GM04503 (cell line): ENCODE data around the gene FAM107A.

ENCODE experiments used
- DNase-seq: peaks from one replicate; pipeline ENCODE4 v3.0.0-alpha.2; 2012; ENCODE audit warnings: low read depth

The FAM107A gene

DNA sequence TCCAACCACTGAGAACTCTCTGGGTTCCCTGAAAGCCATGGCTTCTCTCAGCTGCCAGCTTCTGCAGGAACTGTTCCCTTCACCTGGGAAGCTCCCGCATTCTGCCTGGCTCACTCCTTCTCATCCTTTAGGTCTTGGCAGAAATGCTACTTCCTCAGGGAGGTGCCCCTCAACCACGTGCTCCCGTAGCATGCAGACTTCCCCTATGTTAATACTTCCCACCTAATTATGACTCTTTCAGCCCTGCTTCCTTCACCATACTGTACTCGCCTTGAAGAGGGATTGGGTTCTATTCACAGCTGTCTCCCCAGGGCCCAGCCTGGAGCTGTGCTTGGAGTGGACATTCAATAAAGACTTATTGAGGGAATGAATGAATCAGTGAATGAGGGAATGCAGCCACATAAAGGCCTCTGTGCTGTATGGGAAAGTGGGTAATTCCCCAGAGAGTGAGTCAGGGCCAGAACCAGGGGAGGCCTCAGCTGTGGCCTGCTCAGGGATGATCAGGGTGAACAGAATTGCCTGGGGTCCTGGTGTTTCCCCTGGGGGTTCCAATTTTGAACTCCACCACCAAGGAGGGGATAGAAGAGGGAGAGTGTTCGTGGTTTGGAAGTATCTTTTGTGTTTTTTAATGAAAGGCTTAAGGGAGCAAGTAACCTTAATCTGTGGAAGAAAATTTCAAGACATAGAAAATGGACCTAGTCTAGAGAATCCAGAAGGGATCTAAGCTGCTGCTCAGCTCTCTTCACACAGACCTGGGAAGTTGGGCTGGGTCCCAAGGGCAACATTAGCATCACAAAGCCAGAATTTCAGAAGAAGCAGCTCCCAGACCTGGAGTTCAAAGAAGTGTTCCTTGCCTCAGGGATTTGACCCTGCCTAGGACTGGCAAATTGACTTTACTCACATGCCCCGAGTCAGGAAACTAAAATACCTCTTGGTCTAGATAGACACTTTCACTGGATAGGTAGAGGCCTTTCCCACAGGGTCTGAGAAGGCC, 14.6 kb upstream of the FAM107A start:
- no peak for DNase-seq

DNA sequence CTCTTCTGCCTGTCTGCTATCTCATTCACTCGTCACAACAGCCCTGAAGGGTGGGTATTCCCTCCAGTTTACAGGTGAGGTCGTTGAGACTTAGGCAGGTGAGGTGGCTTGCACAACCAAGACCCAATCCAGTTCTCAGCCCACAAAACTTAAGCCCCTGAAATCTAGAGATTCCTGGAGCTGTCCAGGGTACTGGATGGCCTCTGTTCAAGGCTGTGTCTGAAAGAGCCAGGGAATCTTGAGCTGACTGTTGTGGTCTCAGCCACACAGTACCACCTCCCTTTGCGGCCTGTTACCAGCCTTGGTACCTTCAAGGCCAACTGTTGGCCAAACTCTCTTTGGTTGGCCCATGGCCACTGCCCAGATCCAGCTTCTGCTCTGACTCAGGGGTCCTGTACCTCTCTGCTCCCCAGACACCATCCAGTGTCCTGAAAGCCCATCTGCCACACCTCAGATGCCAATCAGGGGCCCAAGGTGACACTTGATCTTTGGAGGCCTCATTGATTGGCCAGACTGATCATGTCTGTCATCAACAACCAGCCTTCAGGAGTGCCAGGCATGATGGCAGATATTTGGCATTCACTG, 10.9 kb upstream of the FAM107A start:
- no peak for DNase-seq

DNA sequence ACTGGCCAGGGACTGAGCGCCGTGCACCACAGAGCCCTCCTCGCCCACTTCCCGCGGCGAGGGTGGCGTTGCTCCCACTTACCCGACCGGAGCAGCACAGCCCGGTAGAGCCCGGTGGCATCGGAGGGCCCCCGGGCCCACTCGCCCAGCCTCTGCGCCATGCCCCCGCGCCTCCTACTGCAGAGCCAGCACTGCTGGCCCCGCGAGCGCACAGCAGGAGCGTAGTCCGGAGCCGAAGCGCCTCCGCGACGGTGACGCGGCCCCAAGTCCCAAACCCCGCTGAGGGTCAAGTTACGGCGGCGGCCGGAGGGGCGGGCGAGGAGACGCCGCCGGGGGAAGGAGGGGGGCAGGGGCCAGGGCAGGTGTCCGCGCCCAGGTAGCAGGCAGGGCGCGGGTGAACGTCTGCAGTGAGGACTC, 9.6 kb upstream of the FAM107A start:
- no peak for DNase-seq

DNA sequence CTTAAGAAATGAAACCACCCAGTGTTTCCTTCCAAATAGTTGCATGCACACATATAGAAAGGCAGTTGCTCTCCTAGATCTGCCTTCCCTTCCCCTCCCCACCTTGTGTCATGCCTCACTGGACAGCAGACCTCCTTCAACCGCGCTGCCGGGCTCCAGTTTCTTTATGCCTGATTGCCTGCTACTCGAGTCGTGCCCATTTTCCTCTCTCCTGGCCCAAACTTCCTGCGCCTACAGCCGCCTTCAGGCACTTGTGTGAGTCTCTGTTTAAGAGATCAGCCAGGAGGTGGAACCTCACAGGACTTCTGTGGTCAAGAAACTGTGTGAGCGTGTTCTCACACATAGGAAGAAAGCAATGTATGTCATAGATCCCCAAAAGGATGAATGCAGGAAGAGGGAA, 8.8 kb upstream of the FAM107A start:
- no peak for DNase-seq

DNA sequence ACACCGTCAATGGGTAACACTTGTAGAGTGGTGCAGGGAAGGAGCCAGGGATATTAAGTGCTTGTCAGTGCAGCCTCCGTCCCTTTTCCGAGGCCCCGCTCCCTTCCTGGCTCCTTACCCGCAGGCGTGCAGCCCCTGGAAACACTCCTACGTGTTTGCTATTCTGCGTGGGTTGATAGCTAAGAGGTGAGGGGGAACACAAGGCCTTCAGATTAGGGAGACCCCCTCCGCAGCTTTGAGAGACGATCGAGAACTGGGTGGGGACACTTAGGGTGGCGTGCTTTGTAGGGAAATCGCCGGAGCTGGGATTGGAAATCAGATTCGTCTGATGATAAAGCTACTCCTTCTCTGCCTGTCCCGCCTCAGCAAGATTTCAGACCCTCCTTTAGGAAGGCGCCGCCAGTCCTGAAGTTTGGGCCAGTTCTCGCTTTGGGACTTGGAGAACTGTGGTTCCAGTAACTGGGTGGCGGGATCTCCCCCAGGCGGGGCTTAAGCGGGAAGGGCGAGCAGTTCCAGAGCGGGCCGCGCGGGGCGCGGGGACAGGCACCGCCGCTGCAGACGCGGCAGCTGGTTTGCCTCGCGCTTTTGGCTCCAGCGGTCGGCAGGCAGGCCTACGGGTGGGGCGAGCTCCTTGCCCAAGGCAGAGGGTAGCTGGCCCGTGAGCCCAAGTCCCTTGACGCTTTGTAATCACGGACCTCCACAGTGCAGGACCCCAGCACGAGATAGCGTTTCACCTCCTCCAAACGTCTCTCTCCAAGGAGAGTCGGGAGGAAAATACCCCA, 8.0 kb upstream of the FAM107A start:
- no peak for DNase-seq

DNA sequence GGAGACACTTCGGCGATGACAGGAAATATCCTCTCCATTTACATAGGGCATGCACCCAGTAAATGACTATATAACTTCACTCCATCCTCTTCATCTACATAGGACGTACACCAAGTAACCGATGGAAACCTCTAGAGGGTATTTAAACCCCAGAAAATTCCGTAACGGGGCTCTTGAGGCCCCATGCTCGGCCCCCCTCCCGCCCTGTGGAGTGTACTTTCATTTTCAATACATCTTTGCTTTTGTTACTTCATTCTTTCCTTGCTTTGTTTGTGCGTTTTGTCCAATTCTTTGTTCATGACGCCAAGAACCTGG, 7.5 kb upstream of the FAM107A start:
- no peak for DNase-seq

DNA sequence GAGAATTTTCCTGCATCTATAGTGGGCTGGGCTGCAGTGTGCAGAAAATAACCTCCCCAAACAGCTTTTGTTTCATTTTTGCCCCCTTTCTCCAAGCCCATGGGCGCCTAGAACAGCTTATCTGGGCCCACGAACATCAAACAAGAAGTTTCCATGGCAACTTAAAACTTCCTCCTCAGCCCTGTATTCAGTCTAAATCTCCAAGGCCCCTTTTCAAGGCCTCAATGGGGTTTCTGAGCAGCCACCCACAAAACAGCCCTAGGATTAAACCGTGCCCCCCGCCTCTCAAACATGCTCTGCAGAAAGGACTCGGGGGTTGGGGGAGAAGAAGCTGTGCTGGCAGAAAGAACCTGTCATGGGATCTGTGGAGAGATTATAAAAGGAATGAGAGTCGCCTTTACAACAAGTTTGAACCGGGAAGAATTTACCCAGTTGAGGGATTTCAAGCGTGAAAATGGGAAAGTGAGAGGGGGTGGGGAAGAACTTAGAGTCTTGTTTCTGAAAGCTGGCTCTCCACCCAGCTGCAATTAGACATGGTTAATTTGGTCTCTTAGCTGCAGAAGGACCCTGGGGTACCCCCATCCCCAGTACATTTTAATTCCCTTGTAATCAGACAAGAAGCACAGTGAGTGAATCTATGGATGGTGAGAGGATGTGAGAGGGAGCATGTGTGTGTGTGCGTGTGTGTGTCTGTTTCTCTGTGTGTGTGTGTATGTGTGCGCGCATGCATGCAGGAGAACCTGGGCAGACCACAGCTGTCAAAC, 4.3 kb upstream of the FAM107A start:
- DNase-seq, result no peak

DNA sequence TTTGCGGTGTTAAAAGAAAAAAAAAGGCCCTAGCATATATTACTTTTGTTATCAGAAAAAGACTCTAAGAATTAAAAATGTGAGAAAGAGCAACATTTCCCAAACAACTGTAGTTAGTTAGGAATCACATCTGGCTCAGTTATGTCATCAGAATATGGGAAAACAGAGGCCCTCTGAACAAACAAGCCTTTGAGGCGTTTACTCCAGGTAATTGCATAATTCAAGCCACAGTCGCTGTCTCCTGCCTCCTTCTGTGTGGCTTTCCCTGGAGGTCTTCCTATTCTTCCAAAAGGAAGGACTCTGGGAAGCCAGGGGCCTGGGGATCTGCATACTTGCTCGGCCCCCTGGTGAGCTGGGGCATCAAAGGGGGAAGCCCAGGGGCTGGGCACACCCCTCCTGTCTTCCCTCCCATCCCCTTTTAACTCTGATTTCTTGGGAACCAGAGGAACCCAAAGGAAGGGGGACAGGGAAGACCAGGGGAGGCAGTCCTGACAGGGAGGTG, 3.7 kb upstream of the FAM107A start:
- DNase-seq, result no peak

DNA sequence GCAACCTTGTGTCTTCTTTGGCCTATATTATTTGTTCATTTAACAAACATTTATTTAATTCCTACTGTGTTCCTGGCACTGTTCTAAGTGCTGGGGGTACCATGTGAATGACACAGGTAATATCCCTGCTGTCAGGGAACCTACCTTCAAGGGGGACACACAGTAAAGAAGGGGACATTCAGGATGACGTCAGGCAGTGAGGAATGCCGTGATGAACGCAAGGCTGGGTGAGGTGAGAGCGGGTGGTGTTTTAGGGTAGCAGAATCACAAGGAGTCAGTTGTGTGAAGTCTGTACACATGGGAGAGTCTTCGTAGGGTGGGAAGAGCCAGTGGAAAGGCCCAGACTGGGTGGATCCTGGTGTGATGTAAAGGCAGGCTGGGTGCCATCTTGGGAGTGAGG, 1.7 kb upstream of the FAM107A start:
- no peak for DNase-seq

DNA sequence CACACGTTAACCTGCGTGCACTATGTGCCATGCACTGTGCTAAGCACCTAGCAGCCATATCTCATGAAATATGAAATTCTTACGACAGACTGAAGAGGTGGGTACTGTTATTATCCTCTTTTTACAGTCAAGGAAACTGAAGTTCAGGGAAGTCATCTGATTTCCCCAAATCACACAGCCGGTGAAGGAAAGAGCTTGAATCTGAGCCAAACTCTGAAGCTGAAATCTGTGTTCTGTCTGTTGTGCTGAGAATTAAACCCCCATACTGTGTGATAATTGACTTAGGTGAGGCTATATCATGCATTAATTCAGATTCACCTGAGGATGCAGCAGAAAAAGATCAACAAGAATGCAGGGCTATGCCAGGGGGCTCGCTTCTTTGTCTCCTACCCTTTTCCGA, 475 bp downstream of the FAM107A start:
- no peak for DNase-seq

DNA sequence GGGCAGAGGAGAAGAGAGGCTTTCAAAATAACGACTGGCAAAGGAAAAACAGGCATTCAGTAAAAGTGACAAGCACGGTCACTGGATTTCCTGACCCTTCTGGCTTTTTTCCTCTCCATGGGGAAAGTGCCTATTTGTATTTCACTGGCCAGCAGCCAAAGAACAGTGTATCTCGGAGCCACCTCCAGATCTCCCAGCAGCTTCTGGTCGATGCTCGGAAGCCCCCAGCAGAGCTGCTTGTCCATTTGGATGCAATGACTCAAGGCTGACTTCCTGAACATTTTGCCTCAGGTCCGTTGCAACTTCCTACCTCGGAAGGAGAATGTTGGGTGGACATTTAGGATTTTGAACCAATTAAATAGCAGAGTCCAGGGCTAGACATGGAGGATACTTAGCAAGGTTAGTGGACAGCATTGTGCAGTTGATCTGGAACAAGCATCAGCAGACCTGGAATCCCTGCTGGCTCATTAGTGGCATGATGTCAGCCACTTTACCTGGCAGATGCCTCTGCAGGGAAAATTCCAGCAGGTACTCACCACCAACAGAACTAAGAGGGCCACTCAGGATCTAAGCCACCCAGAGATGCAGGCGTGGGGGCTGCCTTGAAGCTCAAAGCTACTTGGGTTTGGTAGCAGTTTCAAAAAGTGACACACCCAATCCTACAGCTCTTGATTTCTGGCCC, 1.1 kb downstream of the FAM107A start:
- no peak for DNase-seq

DNA sequence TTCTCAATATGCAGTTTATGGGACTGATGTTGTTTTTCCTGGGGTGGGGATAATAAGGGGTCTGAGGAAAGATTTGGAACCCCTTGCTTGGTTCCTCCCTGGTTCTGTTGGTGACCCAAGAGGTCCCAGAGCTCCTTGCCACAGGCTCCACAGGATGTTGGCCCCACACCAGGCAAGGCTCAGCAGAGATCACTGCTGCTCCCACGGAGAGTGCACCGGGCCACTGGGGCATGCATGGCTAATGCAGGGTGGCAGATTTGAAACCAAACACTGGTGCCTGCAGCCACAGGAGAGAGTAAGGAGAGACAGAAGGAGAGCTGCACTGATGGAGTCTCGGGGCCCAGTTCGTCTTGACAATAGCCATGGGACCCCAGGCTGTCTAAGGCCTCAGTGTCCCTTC, 2.5 kb downstream of the FAM107A start:
- no peak for DNase-seq

DNA sequence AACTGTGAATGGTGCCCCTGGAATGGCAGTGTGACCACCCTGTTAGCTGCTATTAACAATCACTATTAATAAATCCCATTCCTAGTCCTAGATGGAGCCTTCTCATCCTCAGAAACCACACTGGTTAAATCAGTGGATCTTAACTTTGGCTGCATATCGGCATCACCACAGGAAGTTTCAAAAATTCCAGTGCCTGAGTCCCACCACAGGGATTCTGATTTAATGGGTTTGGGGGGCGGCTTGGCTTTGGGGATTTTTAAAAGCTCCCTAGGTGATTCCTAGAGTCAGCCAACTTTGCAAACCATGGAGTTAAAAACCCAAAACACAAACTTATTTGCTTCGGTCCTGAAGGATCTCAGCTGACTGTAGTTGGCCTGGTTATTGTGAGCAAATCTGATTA, 3.1 kb downstream of the FAM107A start:
- DNase-seq, result no peak

DNA sequence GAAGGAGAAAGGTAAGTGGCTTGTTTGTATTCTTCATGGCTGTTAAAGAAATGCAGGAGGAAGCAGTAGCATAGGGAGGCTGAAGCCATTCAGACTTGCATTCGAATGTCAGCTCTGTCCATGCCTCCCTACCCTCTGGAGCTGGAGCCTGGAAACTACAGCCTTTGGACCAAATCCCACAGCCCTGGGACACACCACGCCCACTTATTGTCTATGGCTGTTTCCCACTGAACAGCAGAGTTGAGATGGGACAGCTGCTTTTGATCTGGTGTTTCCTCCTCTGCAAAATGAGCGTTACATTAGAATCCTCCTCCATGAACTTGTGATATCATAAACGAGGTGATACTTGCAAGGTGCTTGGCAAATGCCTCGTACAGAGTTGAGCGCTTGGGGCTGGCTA, 3.6 kb downstream of the FAM107A start:
- DNase-seq, result no peak

DNA sequence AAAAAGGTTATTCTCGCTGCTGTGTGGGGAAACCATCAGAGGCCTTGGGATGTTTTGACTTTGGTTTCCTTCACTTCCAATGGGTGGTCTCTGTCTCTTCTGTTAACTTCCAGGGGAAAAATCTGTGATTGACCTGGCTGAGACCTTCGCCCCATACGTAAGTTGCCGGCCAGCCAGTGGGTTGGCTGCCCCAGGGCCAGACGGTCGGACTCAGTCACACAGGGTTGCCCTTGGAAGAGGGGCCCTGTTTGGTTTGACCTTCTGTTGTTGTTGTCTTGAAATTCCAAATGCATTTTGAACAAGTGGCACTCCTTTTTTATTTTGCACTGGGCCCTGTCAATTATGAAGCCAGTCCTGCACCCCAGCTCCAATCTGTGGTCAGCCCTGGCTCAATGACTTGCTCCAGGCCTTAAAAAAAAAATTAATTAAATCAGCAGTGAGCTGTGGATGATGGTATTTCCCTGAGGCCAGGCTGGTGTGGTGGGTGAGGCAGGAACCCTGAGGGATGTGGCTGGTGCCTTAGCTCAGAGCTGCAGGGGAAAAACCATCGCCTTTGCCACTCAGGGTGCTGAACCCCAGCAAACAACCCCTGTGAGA, 4.5 kb downstream of the FAM107A start:
- DNase-seq, result no peak

DNA sequence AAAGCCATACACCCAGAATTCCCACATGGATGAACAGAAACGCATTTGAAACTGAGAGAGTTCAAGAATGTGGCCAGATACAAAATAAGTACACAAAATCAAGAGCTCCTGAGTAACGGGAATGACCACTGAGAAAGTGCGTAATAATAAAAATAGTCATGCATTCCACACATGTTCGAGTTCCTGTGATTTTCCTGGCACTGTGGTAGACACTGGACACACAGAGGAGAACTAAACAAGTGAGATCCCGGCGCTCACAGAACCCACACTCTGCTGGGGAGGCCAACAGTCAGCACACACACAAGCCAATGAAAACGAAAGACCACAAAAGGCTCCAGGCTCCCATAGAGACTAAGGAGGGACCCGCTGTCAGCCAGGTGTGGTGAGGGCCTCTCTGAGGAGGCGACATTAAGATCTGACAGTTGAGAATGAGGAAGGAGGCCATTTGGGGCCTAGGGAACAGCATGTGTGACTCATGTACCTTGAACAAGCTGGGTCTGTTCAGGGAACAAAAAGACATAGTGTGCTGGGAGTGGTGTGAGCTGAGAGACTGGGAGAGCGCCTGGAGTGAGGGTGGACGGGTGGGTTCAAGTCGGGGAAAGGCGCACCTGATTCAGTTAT, 5.1 kb downstream of the FAM107A start:
- no peak for DNase-seq

DNA sequence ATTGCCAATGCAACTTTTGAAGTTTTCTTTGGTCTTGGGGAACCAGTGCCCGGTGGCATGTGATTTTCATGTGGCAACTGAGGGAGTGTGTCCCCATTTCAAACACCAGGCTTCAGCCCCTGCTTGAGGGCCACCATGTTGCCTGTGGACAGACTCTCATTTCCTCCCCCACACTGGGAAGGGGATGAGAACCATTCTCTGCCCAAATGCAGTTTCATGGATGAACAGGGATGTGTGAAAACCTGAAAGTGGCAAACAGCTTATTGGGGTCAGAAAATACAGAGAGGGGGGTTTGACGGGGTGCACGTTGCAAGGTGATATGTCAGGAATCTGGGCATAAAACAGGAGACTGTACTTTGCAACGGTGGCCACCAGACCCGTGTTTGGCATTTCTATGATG, 6.3 kb downstream of the FAM107A start:
- no peak for DNase-seq

DNA sequence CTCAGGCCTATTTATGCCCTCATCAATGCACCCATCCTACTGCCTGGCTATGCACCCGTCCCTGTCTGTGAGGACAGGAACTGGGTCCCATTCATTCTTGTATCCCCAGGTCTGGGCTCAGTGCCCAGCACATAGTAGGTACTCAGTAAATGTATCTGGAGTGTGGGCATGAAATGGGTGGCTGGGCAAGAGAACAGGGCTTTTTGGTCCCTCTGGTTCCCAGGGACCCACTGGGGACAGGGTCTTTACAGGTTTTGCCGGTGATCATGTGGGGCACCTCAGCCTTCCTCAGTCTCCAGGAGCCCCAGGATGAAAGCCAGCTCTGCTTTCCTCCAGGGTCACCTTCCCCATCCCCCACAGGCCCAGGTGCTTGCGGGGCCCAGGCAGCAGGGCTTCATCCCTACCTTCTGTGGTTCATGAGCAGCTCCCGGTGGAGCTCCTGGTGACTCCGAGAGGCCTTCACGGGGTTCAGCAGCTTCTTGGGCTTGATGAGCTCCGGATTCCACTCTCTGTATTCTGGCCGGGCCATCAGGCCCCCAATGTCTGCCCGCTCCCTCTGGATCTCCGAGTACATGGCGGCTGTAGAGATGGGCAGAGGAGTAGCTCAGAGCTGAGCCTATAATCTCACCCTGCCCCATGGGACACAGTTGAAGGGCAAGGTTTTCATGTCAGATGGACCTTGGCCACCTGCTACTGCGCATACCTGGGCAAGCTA, 7.7 kb downstream of the FAM107A start:
- DNase-seq, result no peak

DNA sequence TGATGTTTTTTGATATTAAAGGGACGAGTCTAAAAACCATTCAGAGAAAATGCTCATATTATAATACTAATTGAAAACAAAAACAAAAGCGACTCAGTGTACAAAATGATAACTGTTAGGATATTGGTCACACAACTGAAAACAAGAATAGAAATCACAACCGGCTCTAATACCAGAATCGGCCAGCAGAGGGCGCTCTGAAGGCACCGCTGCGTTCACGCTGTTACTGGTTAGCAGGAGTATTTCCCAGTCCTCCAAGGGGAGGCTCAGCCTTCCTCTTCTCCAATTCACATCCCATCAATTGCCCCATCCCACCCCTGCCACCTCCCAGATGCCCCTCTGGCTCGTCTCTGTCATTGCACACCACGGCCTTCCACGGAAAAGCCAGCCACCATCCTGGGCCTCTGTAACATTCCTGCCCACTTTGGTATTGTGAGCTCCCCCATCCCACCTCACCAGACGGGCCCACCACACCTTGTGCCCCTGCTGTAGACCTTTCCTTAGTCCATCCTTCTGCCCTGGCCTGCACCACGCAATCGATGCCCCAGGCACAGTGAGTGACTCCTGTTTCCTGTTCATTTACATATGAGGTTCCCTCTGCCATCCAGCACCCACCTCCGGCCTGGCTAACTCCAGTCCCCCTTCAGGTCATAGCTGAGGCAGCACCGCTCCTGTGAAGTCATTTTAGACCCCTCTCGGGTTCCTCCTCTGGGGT, 8.5 kb downstream of the FAM107A start:
- no peak for DNase-seq

DNA sequence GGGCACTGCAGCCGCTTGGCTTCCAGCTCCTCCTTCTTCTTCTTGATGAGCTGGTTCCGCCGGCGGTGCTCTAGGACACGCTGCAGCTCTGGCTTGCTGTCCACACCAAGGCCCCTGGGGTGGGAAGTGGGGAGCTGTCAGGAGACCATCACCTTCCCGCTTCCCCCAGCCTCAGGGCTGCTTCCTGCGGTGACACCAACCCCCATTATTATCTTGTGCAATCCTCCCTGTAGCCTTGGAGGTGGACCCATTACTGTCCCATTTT, 10.0 kb downstream of the FAM107A start:
- no peak for DNase-seq
